HG03159 (cell line): ENCODE measurements around the gene CLEC2D.
A peak's percentile ranks its signal among the peaks of the same experiment; 100 is the strongest.
"Not testable (repeated sequence)": the region's sequence is repeated elsewhere in the genome, so short reads cannot be mapped to it uniquely, and the experiment has no call there.

Source experiments
- ATAC-seq: cut with Tn5 transposase; IDR thresholded peaks from one replicate; pipeline ENCODE4 v1.9.1; 2021; ENCODE audit warnings: mild to moderate bottlenecking, moderate library complexity; ENCODE audit not compliant: unreplicated experiment

CLEC2D gene

GRCh38 chr12:9725213-9725870, 55.8 kb downstream of the CLEC2D start:
- no peak for ATAC-seq

- ATAC-seq: no peak
These were observed 58.3 kb downstream of the CLEC2D start for GRCh38 chr12:9727813-9728212.

GRCh38 chr12:9729082-9729481, 59.6 kb downstream of the CLEC2D start:
- no peak for ATAC-seq

- ATAC-seq: no peak
These were observed 60.5 kb downstream of the CLEC2D start for GRCh38 chr12:9730011-9730410.

- ATAC-seq: no peak
These were observed 61.1 kb downstream of the CLEC2D start for GRCh38 chr12:9730591-9730990.

- no peak for ATAC-seq
These were observed 61.9 kb downstream of the CLEC2D start for GRCh38 chr12:9731393-9731792.

GRCh38 chr12:9731797-9732196, 62.3 kb downstream of the CLEC2D start:
- ATAC-seq: peak; percentile 38

- ATAC-seq: peak; percentile 41
These were observed 63.5 kb downstream of the CLEC2D start, which contains the start of gene CLECL1 for GRCh38 chr12:9732921-9733461. CLECL1 (minus strand) TSS chr12:9733097.

- no peak for ATAC-seq
These were observed 66.1 kb downstream of the CLEC2D start for GRCh38 chr12:9735601-9736000.

GRCh38 chr12:9736936-9737705, 67.6 kb downstream of the CLEC2D start:
- ATAC-seq: no peak

GRCh38 chr12:9738905-9739304, 69.4 kb downstream of the CLEC2D start:
- not testable (repeated sequence) for ATAC-seq

GRCh38 chr12:9739404-9740105, 70.0 kb downstream of the CLEC2D start:
- ATAC-seq: not testable (repeated sequence)

- no peak for ATAC-seq
These were observed 70.7 kb downstream of the CLEC2D start for GRCh38 chr12:9740106-9740750.

GRCh38 chr12:9741726-9742125, 72.2 kb downstream of the CLEC2D start:
- ATAC-seq: peak; percentile 77

GRCh38 chr12:9742661-9743060, 73.1 kb downstream of the CLEC2D start:
- no peak for ATAC-seq

- no peak for ATAC-seq
These were observed 75.7 kb downstream of the CLEC2D start for GRCh38 chr12:9745199-9745598.
